RKO (cell line): ENCODE data around the gene BPIFB4.
"Not testable (repeated sequence)": the region's sequence is repeated elsewhere in the genome, so short reads cannot be mapped to it uniquely, and the experiment has no call there.

ENCODE experiments used
- DNase-seq: peaks from one replicate; pipeline ENCODE4 v3.0.0-alpha.2; 2016; ENCODE audit warnings: low spot score

Gene BPIFB4

DNA sequence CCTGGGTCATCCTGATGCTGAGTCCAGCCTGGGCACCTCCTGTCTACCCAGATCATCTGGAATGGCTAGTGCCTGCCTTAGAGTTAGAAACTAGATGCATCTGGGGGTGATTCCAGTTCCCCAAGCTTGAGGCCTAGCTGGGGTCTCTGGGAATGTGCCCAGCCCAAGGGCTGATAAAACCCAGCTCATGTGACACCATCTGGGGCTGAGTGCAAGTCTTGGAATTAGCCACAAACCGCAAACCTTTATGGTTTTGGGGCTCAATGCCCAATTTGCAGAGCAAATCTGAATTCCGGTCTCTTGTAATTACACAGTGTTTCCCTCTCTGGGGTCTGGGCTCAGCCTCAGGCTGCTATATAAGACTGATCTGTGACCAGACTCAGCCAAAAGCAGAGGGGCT, at the start of gene BPIFB4:
BPIFB4 (plus strand) TSS at position 385 of the 400 bp plus-strand sequence. CDS start 1,884 bp downstream, outside the sequence.
- no peak for DNase-seq

DNA sequence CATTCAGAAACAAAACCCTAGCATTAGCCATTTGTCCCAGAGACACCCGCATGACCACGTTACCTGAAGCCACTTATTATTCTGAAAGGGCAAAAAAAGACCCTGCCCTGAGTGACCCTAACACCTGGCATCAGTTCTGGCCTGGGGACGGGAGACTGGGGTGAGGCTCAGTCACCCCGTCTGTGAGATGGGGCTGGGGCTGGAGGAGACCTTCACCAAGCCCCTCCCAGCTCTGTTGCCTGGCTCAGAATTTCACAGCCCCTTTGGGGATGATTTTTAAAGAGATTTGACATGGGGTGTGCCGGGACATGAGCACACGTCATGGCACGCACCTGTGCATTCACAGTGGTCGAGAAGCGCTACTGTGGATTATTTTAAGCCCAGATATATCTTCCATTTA, 49.4 kb upstream of the BPIFB4 start:
- DNase-seq: no peak

DNA sequence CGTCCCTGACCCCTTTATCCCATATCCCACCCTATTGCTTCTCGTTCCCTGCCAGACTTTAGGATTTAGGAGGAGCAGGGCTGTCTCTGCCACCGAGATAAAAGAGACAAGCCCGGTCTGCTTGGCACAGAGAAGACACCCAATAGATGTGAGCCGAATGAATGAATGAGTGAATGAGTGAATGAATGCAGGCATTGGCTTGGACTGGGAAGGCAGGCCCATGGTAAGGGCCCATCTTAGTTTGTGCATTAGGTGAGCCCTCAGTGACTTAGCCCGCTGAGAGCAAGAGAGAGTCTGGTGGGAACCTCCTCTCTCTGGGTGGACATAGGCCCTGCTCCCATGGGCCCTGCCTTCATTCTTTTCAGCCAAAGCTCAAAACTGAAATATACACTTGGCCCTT, 48.9 kb upstream of the BPIFB4 start:
- no peak for DNase-seq

DNA sequence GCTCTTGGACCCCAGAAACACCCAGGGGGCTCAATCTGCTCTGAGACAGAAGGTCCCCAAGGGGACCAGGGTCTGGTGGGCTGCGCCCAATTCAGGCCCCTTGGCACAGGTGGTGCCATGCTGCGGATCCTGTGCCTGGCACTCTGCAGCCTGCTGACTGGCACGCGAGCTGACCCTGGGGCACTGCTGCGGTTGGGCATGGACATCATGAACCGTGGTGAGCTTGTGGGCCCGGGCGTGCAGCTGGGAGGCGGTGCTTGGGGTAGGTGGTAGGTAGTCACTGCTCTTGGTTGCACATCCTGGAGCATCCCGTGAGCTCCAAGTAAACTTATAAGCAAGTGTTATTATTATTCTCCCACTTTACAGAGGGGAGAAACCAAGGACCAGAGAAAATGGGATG, 47.9 kb upstream of the BPIFB4 start, which contains the start of gene BPIFB6:
BPIFB6 (plus strand) TSS at position 118 of the 400 bp plus-strand sequence; CDS start at position 118, 0 bp downstream.
- no peak for DNase-seq

DNA sequence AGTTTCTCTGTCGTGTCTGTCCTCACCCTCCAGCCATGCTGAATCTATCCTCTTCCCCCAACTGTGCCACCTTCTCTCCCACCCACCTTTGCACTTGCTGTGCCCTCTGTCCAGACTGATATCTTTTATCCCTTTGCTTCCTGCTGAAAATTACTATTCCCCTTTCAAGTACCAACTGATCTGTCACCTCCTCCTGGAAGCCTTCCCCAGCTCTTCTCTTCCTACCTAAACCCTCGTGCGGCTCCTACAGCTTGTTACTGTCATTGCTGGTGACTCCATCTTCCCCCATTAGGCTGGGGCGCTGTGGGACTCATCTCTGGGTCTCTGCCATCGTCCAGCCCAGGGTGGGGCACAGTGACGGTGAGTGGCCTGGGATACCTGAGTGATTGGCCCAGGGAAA, 46.9 kb upstream of the BPIFB4 start:
- DNase-seq: no peak

DNA sequence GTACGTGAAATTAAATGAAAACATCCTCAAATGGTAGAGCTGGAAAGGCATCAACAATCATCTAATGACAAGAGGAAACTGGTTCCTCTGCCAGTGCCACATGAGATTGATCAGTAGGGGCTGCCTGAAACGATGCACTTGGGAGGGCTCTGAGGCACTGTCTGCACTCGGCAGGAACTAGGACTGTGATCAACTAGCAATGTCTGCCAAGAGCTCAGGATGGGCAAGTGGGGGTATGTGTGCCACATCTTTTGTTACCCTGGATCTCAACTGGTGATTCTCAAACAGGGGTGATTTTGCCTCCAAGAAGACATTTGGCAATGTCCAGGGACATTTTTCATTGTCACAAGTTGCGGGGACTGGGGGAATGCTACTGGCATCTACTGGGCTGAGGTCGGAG, 46.1 kb upstream of the BPIFB4 start:
- no peak for DNase-seq

DNA sequence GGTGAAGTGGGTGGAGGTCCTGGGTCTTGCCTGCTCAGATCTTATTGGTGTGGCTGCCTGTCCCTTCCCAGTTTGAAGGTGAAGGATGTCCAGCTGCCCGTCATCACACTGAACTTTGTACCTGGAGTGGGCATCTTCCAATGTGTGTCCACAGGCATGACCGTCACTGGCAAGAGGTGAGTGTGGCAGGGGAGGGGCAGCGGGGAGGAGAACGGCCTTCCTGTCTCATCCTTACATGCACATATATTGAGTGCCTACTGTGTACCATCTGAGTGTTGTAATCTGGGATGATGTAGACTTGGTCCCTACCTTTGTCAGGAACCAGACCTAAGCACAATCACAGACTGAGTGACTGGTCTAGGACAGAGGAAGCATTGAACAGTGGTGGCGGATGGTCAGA, 45.3 kb upstream of the BPIFB4 start:
- no peak for DNase-seq

DNA sequence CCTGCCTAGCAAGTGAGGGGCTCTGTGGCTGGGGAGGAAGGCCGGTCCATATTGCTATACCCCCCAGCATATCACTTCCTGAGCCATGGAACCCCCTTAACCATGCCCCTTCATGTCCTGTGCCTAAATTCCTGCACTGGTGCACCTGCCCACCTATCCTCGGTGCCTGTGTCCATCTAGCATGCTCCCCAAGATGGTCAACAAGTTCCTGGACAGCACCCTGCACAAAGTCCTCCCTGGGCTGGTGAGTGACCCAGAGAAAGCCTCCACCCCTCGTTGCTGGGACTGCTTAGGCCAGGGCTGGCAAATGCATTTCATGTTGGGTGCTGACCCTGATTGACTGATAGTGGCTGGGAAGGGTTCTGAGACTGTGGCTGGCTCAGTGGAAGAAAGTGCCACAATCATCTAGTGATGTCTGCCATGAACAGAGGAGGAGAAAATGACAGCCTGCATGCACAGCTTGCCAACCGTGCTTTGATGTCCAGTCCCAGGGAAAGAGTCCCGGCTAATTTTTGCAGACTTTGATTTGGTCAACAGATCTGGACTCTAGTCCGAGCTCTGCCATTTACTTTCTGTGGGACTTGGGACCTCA, 44.4 kb upstream of the BPIFB4 start:
- no peak for DNase-seq

DNA sequence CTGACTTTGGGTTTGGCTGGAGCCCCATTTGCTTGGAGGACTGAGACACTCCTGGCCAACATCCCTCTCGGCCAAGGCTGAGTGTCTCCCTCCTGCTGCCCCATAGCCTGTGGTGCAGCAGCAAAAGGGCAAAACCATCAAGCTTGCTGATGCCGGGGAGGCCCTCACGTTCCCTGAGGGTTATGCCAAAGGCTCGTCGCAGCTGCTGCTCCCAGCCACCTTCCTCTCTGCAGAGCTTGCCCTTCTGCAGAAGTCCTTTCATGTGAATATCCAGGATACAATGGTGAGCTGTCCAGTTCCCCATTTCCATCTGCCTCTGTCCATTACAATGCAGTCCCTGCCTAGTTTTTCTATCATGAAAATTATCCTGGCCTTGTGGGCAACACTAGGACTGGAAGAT, 42.0 kb upstream of the BPIFB4 start:
- DNase-seq: no peak

DNA sequence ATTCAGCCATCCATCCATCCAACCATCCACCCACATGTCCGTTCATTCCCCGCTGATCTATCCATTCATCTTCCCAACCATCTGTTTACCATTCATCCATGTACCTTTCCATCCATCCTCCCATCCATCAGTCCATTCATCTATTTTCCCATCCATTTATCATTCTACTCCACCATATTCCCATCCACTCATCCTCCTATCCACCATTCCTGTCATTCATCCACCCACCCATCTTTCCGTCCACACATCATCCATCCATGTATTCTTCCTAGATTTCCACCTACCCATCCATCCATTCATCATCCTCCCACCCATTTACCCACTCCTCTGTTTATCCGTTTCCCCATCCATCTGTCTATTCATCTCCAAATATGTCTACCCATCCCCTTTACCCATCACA, 41.2 kb upstream of the BPIFB4 start:
- DNase-seq: no peak

DNA sequence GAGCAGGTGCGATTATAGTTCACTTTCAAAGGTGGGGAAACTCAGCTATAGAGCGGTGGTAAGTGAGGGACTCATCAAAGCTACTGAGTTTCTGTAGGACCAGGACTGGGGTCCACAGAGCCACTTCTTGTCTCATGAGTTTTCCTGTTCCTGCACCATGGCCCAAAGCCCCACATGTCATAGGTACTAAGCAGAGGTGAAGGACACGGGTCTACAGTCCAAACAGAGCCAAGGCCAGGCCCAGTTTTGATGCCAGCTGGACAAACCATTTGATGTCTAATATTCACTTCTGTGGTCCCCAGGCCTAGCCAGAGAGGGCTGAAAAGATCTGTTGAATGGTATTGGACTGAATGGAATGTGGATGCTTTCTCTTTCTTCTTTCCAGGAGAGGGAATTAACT, 37.0 kb upstream of the BPIFB4 start:
- DNase-seq: no peak

DNA sequence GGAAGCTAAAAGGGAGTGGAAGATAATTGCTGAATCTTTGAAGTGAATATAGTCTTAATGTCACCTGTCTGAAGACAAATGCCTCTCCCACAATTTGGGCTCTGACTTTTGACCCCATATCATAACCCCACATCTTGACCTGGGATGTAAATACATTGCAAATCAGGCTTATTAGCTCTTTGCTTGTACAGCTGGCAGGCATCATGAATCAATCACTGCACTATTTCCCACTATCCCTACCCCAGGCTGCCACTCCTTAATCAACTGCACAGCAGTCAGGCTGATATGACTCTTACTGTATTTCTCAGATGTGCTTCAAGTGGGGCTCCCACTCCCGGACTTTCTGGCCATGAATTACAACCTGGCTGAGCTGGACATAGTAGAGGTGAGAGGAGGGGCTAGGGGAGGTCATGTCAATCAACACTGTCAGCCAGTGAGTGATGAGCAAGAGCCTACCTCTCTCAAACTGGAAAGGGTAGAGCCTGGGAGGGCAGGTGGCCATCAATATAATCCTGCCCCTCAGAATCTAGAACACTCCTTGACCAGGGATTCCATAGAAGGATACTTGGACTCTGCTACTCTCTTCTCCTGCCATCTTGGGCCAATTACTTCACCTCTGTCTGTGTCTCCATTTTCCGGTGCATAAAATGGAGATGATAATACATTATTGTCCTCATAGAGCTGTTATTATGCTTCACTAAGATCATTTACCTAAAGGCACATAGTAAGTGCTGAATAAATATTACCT, 36.3 kb upstream of the BPIFB4 start:
- no peak for DNase-seq

DNA sequence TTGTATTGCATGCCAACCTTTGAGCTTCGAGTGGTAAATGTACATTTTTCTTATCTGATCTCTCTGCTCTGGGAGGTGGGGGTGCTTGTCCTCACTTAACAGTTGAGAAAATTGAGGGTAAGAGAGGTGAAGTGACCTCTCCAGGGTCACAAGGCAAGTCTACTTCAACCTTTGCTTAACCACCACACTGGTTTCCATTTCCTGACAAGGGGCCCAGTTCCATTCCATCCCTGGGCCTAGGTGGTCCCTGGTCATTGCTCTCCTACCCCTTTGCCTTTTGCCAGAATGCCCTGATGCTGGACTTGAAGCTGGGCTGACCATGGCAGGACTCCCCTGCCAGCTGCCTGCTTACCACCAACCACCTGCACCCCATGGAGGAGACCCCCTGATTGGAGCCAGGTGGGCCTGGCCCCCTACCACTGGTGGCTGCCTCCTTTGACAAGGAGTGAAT, 35.7 kb upstream of the BPIFB4 start:
- DNase-seq: no peak

DNA sequence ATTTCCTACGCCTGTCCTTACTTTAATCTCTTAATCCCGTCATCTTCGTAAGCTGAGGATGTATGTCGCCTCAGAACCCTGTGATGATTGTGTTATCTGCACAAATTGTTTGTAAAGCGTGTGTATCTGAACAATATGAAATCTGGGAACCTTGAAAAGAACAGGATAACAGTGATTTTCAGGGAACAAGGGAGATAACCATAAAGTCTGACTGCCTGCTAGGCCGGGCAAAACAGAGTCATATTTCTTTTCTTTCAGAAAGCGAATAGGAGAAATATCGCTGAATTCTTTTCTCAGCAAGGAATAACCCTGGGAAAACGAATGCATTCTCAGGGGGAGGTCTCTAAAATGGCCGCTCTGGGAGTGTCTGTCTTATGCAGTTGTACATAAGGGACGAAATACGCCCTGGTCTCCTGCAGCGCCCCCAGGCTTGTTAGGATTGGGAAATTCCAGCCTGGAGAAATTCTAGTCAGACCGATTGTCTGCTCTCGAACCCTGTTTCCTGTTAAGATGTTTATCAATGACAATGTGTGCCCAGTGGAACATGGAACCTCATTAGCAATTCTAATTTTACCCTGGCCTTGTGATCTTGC, 34.2 kb upstream of the BPIFB4 start:
- DNase-seq: not testable (repeated sequence)

DNA sequence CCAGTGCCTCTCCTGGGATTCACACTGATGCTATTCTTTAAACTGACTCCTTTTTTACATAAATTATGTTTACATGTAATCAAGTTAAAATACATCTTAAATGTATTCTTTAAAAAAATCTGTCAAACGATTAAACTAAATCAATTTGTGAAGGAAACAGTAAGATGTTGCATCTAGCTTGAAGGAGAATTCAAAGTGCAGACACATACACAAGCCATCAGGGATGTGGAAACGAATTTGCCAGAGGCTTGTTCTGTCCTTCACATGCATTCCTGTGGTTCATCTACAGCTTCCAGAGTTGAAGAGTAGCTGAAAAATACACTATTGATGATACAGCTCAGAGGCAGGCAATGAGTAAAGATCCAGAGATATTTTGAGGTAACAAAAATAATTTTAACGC, 33.0 kb upstream of the BPIFB4 start:
- DNase-seq: no peak

DNA sequence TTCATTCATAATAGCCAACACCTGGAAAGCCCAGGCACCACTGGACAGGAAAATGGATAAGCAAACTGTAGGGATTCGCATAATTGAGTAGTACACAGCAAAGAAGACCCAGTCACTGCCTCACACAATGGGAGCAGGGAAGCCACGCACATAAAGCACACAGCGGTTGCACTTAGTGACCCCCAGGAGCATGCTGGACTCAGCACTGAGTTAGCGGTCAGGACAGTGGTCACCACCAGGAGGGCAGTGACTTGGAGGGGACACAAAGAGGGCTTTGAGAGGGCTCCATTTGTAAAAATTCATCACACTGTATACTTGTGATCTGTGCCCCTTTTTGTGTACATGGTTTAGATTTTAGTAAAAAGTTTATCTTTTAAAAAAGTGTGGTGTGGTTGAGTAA, 28.1 kb upstream of the BPIFB4 start:
- no peak for DNase-seq

DNA sequence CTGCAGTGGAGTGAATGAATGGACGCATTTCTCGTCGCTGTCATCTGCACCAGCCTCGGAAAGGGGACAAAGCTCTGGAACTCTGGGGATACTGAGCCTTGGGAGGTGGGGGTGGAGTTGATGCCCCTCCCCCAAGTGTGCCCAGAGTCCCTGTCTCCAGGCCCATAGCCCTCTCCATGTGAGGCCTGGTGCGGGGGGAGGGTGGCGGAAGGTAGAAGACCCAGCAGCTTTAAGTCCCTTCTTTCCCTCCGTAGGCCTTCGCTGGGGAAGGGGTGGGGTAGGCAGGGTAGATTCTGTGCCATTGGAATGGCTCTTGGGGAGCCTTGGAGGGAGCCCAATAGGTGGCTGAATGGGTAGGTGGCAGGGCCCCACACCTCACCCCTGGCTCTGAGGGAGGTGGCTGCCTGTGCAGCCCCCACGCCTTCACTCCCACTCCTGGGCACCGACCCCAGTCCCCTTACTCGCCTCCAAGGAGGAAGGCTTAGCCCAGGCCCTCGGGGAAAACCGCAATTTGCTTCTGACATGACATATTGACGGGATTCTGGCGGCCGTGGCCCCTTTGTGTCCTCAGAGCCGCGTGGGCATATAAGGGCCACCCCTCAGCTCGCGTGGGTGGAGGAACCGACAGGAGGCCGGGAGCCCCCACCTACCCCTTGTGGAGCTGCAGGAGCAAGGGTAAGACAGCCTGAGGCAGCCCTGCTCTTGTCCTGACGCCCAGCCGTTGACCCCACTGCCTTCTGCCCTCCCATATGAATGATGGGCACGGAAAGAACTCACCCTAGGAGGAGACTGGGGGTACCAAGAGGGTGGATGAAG, 25.9 kb upstream of the BPIFB4 start, which contains the start of gene BPIFB3:
BPIFB3 (plus strand) TSS at position 613 of the 816 bp plus-strand sequence. CDS start 1,533 bp downstream, outside the sequence.
- DNase-seq: no peak

DNA sequence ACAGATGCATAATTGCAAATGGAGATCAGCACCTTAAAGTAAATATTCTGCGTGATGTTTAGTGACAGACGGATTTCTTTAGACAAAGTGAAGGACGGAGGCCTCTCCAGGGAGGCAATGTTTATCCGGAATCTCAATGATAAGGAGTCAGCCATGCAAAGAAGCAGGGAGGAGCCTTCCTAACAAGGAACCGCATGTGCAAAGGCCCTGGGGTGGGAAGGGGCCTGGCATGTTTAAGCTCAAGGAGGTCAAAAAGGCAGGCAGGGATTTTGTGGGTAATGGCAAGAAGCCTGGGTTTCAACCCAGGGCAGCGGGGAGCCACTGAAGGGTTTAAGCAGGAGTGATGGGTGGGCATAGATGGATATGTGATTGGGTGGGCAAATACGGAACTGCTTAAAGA, 25.1 kb upstream of the BPIFB4 start:
- no peak for DNase-seq

DNA sequence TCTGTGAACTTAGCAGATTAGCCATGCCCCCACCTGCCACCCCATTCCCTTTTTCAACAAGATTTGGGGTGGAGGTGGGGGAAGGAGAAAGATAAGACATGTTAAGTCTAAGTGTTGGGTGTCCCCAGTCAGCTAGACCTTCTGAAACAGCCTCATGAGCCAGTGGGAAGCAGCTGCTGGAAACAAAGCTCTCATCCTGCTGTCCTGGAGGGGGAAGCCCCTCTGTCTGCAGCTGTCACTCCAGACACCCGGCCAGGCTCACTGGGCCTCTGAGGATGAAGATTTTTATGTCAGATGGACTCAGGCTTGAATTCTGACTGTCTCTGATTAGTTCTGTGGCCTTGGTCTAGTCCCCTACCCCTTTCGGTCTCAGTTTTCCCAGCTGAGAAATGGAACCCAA, 24.7 kb upstream of the BPIFB4 start:
- DNase-seq: no peak

DNA sequence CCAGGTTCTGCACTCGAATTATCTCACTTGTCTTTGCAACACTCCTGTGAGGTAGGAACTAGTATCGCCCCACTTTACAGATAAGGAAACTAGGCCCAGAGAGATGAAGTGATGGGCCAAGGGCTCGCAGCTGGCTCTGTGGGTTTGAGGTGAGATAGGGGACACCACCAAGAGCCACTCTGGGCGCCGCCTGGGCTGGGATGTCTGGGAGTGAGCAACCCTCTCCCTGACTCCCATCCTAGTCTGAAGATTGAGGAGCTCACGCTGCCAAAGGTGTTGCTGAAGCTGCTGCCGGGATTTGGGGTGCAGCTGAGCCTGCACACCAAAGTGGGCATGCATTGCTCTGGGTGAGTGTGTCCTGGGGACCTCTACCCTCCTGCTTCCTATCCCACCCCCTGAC, 20.3 kb upstream of the BPIFB4 start:
- DNase-seq: no peak

DNA sequence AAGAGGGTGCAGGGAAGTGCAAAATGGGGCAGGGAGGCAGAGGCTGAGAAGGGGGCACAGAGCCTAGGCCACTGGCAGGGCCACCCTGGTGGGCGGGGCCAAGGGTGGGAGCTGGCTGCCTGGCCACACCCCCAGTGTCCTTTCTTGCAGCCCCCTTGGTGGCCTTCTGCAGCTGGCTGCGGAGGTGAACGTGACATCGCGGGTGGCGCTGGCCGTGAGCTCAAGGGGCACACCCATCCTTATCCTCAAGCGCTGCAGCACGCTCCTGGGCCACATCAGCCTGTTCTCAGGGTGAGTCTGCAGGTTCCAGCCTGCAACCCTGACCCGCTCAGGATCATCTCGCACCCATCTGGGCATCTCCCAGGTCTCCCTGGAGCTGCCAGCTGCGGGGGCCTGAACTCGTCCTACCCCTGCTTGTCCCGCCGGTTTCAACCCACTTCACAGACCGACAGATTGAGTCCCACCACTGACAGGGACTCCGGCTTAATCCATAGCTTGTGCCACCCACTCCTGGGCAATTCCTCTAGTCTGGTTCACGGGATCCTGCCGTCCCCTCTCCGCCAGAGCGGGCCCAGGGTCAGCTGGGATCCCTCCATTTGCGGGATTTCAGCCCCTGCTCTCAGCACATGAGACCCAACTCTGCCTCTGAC, 19.6 kb upstream of the BPIFB4 start:
- no peak for DNase-seq

DNA sequence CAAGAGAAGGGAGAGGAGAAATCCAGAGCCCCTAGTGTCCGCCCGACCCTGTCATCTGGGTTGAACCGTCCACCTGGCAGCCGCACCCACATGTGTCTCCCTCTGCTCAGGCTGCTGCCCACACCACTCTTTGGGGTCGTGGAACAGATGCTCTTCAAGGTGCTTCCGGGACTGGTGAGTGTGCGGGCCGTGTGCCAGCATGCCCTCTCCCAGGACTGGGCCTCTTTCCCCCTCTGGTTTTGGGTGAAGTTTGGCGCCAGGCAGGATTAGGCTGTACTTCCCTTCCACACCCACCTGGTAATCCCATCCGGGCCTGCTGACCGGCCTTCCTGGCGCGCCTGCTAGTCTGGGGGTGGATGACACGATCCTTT, 17.8 kb upstream of the BPIFB4 start:
- no peak for DNase-seq
